Aorta (tissue), 5 donors: ENCODE results near the gene CCDC7. TPM values are rescaled to one million over a fixed set of nuclear protein-coding genes. Genes with fewer than 3 reads are reported as not detected.

Source experiments
- ATAC-seq: fragments of 200-7000 bp; cut with Tn5 transposase; one replicate; pipeline ENCODE4 v1.9.1; 2022; ENCODE audit warnings: moderate library complexity; ENCODE audit not compliant: low FRiP score
- DNase-seq, 2 donors: peaks; one replicate each; pipeline ENCODE4 v3.0.0-alpha.2; 2020
- H3K27ac ChIP-seq, 2 donors: one replicate each; pipeline ENCODE4 v1.5.1; 2013; ENCODE audit warnings: low read length in 2 of 2, mild to moderate bottlenecking in 2 of 2, moderate library complexity in 2 of 2, control low read depth in 1 of 2, inconsistent platforms in 1 of 2, low read depth in 1 of 2
- H3K27me3 ChIP-seq, 2 donors: one replicate each; pipeline ENCODE4 v1.6.1; 2013; ENCODE audit warnings: control low read depth in 1 of 2, low read length in 1 of 2, mild to moderate bottlenecking in 1 of 2, moderate library complexity in 1 of 2; ENCODE audit not compliant: insufficient read depth in 2 of 2, control insufficient read depth in 1 of 2
- H3K36me3 ChIP-seq, 2 donors: one replicate each; pipeline ENCODE4 v1.6.1; 2013; ENCODE audit warnings: control low read depth in 1 of 2, low read length in 1 of 2, mild to moderate bottlenecking in 1 of 2; ENCODE audit not compliant: insufficient read depth in 2 of 2, control insufficient read depth in 1 of 2
- H3K4me1 ChIP-seq, 2 donors: one replicate each; pipeline ENCODE4 v1.6.1; 2013; ENCODE audit warnings: low read length in 2 of 2, control low read depth in 1 of 2, mild to moderate bottlenecking in 1 of 2, moderate library complexity in 1 of 2; ENCODE audit not compliant: insufficient read depth in 2 of 2, control insufficient read depth in 1 of 2
- H3K4me3 ChIP-seq, 2 donors: one replicate each; pipeline ENCODE4 v1.5.1; 2013; ENCODE audit warnings: low read length in 2 of 2, control low read depth in 1 of 2, mild to moderate bottlenecking in 1 of 2
- H3K9me3 ChIP-seq: one replicate; pipeline ENCODE4 v1.6.1; 2013; ENCODE audit warnings: mild to moderate bottlenecking, low read length; ENCODE audit not compliant: control insufficient read depth
- WGBS, 2 donors: extraction: QIAGEN DNeasy Blood & Tissue Kit; methylation state at CpG; one replicate each; pipeline ENCODE4 v1.1.7; 2013; 5-methylcytosine and 5-hydroxymethylcytosine counted together
- intact Hi-C, 2 donors: fragments of 100-400 bp; cut with DNase I; formaldehyde crosslinking; loops; one replicate each; pipeline versions ENCODE4 v1.14.2 to v1.15.0; 2022
- polyA plus RNA-seq, 2 donors: library from polyadenylated mRNA; stranded (reverse); fragments of 200-250 nt; gene quantifications; one replicate each; pipeline ENCODE4 v1.2.3, GENCODE V29; 2013
- total RNA-seq, 2 donors: library from RNA; stranded (reverse); fragmentation: NEBNext Ultra II Directional; extraction: Animal tissue kit (Norgen Biotek cat#: 25700); gene quantifications; one replicate each; pipeline ENCODE4 v1.2.1, GENCODE V29; 2021
- donor health status: healthy with polysubstance abuse.
- donor health status: Bipolar disorder and iron deficiency.
- donor health status: DM: no; HTN: no; CAD: no.
- donor health status: DM: no; HTN: no; CAD: no.
- donor health status: DM: yes; HTN: yes; CAD: no.

The CCDC7 gene
- total and polyA plus RNA-seq, 4 donors = 0.25 to 47.2 (median 24.2) TPM

- H3K4me1 ChIP-seq = no peaks in the 10 kb centered on the region
- 33 to 41% methylated on average over 2 of the region's 2 CpGs for WGBS, 2 donors
- intact Hi-C loops = no loop called here
- no peak for ATAC-seq
- no peaks in the 10 kb centered on the region for H3K27me3 ChIP-seq
- H3K36me3 ChIP-seq = no peaks in the 10 kb centered on the region
- H3K27ac ChIP-seq = no peak overlapping the region
- no peaks in the 10 kb centered on the region for H3K9me3 ChIP-seq
- peak overlapping the region in 1 of 2 donors; percentile 10 for H3K4me3 ChIP-seq
- no peak for DNase-seq
Observed at GRCh38 chr10:32411797-32412498, 34.0 kb upstream of the CCDC7 start.

- no peaks in the 10 kb centered on the region for H3K27me3 ChIP-seq
- no peaks in the 10 kb centered on the region for H3K9me3 ChIP-seq
- intact Hi-C loops = no loop called here
- ATAC-seq (no peak), DNase-seq (no peak)
- 3 to 7% methylated on average over 2 of the region's 2 CpGs for WGBS, 2 donors
- peak overlapping the region in 1 of 2 donors; percentile 10 for H3K4me3 ChIP-seq
- no peak overlapping the region for H3K27ac ChIP-seq
- no peaks in the 10 kb centered on the region for H3K36me3 ChIP-seq
- H3K4me1 ChIP-seq = no peaks in the 10 kb centered on the region
Observed at GRCh38 chr10:32412499-32412853, 33.5 kb upstream of the CCDC7 start.

GRCh38 chr10:32413513-32413912 is 32.4 kb upstream of the CCDC7 start:
- Histone ChIP-seq H3K4me1 (peaks cover 0 to 1% of the 10 kb centered on the region in 2 donors), H3K27ac (no peak overlapping the region), H3K27me3 (no peaks in the 10 kb centered on the region), H3K9me3 (no peaks in the 10 kb centered on the region), H3K36me3 (no peaks in the 10 kb centered on the region), H3K4me3 (no peak overlapping the region)
- DNase-seq = no peak
- WGBS, 2 donors = 61 to 76% methylated on average over 2 of the region's 2 CpGs
- no peak for ATAC-seq
- intact Hi-C loops = no loop called here

DNA sequence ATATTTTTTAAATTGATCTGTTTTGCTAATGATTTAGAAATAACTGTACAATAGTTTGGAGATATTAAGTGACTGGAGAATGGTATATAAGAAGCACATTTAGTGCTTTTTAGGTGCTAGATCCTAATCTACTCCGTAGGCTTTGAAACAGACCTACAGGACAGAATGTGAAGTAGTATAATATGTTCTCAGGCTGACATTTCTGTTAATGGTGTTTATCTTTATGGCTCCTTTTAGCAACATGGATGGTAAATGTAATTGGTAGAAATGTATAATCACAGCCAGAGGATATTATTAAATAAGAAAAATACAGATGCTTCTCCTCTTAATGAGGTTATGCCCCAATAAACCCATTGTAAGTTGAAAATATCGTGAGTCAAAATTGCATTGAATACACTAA is 30.6 kb upstream of the CCDC7 start:
- no peak overlapping the region for H3K27ac ChIP-seq
- H3K36me3 ChIP-seq = no peaks in the 10 kb centered on the region
- H3K9me3 ChIP-seq = no peaks in the 10 kb centered on the region
- DNase-seq (no peak), ATAC-seq (no peak)
- WGBS, 2 donors = 96 to 97% methylated on average over 2 of the region's 2 CpGs
- no peaks in the 10 kb centered on the region for H3K27me3 ChIP-seq
- no peak overlapping the region for H3K4me3 ChIP-seq
- intact Hi-C loops = no loop called here
- peaks cover 0 to 1% of the 10 kb centered on the region in 2 donors for H3K4me1 ChIP-seq

- Histone ChIP-seq H3K9me3 (peaks cover 1% of the 10 kb centered on the region), H3K4me3 (no peak overlapping the region), H3K27me3 (no peaks in the 10 kb centered on the region), H3K36me3 (no peaks in the 10 kb centered on the region), H3K4me1 (peaks cover 0 to 1% of the 10 kb centered on the region in 2 donors), H3K27ac (peak overlapping the region; percentile 33 to 57)
- WGBS, 2 donors = 4 to 5% methylated on average over 2 of the region's 2 CpGs
- ATAC-seq (no peak), DNase-seq (no peak)
- intact Hi-C loops = no loop called here
Observed at GRCh38 chr10:32417911-32418547, 27.9 kb upstream of the CCDC7 start.

DNA sequence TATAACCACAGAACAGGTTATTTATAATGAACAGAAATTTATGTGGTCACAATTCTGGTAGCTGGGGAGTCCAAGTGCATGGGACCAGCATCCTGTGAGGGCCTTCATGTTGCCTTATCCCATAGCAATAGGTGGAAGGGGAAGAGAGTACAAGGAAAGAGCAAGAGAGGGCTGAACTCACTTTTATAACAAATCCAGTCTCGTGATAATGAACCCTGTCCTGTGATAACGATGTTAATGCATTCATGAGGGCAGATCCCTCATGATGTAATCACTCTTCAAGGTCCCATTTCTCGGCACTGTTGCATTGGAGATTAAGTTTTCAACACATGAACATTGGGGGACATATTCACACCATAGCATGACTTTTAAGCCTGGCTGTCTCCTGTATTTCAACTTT is 27.4 kb upstream of the CCDC7 start:
- Histone ChIP-seq H3K27ac (no peak overlapping the region), H3K9me3 (peaks cover 1% of the 10 kb centered on the region), H3K4me1 (peaks cover 0 to 1% of the 10 kb centered on the region in 2 donors), H3K4me3 (no peak overlapping the region), H3K27me3 (no peaks in the 10 kb centered on the region), H3K36me3 (no peaks in the 10 kb centered on the region)
- no peak for ATAC-seq
- intact Hi-C loops = no loop called here
- no peak for DNase-seq
- 75 to 84% methylated on average over 3 of the region's 3 CpGs for WGBS, 2 donors

- no peaks in the 10 kb centered on the region for H3K27me3 ChIP-seq
- H3K4me1 ChIP-seq = peaks cover 0 to 1% of the 10 kb centered on the region in 2 donors
- H3K4me3 ChIP-seq = no peak overlapping the region
- no peaks in the 10 kb centered on the region for H3K36me3 ChIP-seq
- WGBS, 2 donors = 39 to 63% methylated on average over 1 of the region's 1 CpG
- DNase-seq (no peak), ATAC-seq (no peak)
- no peak overlapping the region for H3K27ac ChIP-seq
- intact Hi-C loops = no loop called here
- H3K9me3 ChIP-seq = peaks cover 1% of the 10 kb centered on the region
Observed at GRCh38 chr10:32419615-32420014, 26.3 kb upstream of the CCDC7 start.

- Histone ChIP-seq H3K27me3 (no peaks in the 10 kb centered on the region), H3K27ac (no peak overlapping the region), H3K36me3 (no peaks in the 10 kb centered on the region), H3K4me3 (no peak overlapping the region), H3K4me1 (no peaks in the 10 kb centered on the region), H3K9me3 (peaks cover 1% of the 10 kb centered on the region)
- 95 to 96% methylated on average over 2 of the region's 2 CpGs for WGBS, 2 donors
- ATAC-seq = no peak
- no peak for DNase-seq
- intact Hi-C loops = no loop called here
Observed at GRCh38 chr10:32426186-32426585, 19.8 kb upstream of the CCDC7 start.

DNA sequence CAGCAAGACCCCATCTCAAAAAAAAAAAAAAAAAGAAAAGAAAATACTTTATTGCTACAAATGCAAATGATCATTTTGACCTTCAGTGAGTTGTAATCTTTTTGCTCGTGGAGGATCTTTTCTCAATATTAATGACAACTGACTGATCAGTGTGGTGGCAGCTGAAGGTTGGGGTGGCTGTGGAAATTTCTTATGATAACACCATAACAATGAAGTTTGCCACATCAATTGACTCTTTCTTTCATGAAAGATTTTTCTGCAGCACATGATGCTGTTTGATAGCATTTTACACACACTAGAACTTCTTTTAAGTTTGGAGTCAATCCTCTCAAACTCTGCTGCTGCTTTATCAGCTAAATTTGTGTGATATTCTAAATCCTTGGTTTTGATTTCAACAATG is 12.4 kb upstream of the CCDC7 start:
- H3K9me3 ChIP-seq = peaks cover 2% of the 10 kb centered on the region
- H3K27me3 ChIP-seq = peaks cover 0 to 3% of the 10 kb centered on the region in 2 donors
- no peak for ATAC-seq
- intact Hi-C loops = no loop called here
- H3K4me1 ChIP-seq = no peaks in the 10 kb centered on the region
- H3K4me3 ChIP-seq = no peak overlapping the region
- no peak overlapping the region for H3K27ac ChIP-seq
- 84 to 91% methylated on average over 1 of the region's 1 CpG for WGBS, 2 donors
- H3K36me3 ChIP-seq = no peaks in the 10 kb centered on the region
- no peak for DNase-seq
